Endothelial cell of umbilical vein (primary cell): ENCODE measurements around the gene KANSL1. TPM values are rescaled to one million over a fixed set of nuclear protein-coding genes. Genes with fewer than 3 reads are reported as not detected.

ENCODE experiments used
- BruUV-seq: library from RNA; stranded (reverse); fragments of 400-500 nt; replicated peaks from 2 replicates; lab custom pipeline; 2021; lab: Mats Ljungman, UMichigan
- CTCF ChIA-PET: fragments of 300-600, 350-600 bp; sonication (Branson Sonifier 250); formaldehyde crosslinking; loops from one replicate; lab custom pipeline; 2021; ENCODE audit warnings: antibody characterized with exemption, inconsistent platforms; lab: Charles Lee
- POLR2A ChIA-PET: fragments of 300-600, 350-600 bp; sonication (Branson Sonifier 250); formaldehyde crosslinking; loops from one replicate; lab custom pipeline; 2021; ENCODE audit warnings: antibody characterized with exemption, inconsistent platforms; lab: Charles Lee
- DNase-seq: peaks from one replicate; pipeline ENCODE4 v3.0.0-alpha.2; 2011; ENCODE audit warnings: low read depth, low spot score
- FAIRE-seq: peaks from 2 replicates; lab custom pipeline; 2011; peaks lifted over from hg19 to GRCh38; lab: Jason Lieb, UNC
- H2AFZ ChIP-seq: 2 replicates; pipeline ENCODE4 v1.6.0; 2012; ENCODE audit warnings: low read depth, low read length, control low read depth, inconsistent platforms
- H3K27ac ChIP-seq: 2 replicates; pipeline ENCODE4 v1.5.1; 2011; ENCODE audit warnings: low read depth, mild to moderate bottlenecking, control low read depth, low read length, moderate library complexity; ENCODE audit not compliant: insufficient read depth
- H3K27me3 ChIP-seq, 2 experiments: 2 replicates each; pipeline versions ENCODE4 v1.6.0 to v1.6.1; 2011; ENCODE audit warnings: low read length in 2 of 2, mixed read lengths in 1 of 2; ENCODE audit not compliant: control insufficient read depth in 2 of 2, insufficient read depth in 2 of 2
- H3K36me3 ChIP-seq, 2 experiments: 2 replicates in 1 of 2; 3 replicates in 1 of 2; pipeline ENCODE4 v1.5.1; 2011; ENCODE audit warnings: low read length in 2 of 2, mild to moderate bottlenecking in 1 of 2, moderate library complexity in 1 of 2; ENCODE audit not compliant: control insufficient read depth in 2 of 2, insufficient read depth in 2 of 2; ENCODE audit errors: extremely low read depth in 1 of 2
- H3K4me1 ChIP-seq: 3 replicates; pipeline ENCODE4 v1.5.1; 2011; ENCODE audit warnings: mild to moderate bottlenecking, low read length; ENCODE audit not compliant: control insufficient read depth, insufficient read depth; ENCODE audit errors: extremely low read depth
- H3K4me2 ChIP-seq: 2 replicates; pipeline ENCODE4 v1.6.1; 2011; ENCODE audit warnings: low read length, control low read depth, mixed read lengths; ENCODE audit not compliant: insufficient read depth
- H3K4me3 ChIP-seq, 3 experiments: fragments of 200-600 bp in 1 of 3; sonication (generic), shearing (Covaris generic) in 1 of 3; replicated peaks in 1 of 3; 2 replicates each; pipeline ENCODE4 v1.5.1; 2011 to 2016; ENCODE audit warnings: control low read depth in 3 of 3, low read length in 3 of 3, mild to moderate bottlenecking in 2 of 3, inconsistent platforms in 1 of 3, low read depth in 1 of 3, moderate library complexity in 1 of 3; ENCODE audit not compliant: insufficient read depth in 1 of 3
- H3K79me2 ChIP-seq: 2 replicates; pipeline ENCODE4 v1.6.0; 2012; ENCODE audit warnings: low read length, inconsistent platforms; ENCODE audit not compliant: control insufficient read depth, insufficient read depth
- H3K9ac ChIP-seq: replicated peaks from 2 replicates; pipeline ENCODE3; 2011; ENCODE audit warnings: low read length, control low read depth; ENCODE audit not compliant: insufficient read depth; ENCODE audit errors: extremely low read depth
- H3K9me1 ChIP-seq: replicated peaks from 3 replicates; pipeline ENCODE4 v1.6.0; 2011; ENCODE audit warnings: mild to moderate bottlenecking, low read length; ENCODE audit not compliant: control insufficient read depth, insufficient read depth; ENCODE audit errors: extremely low read depth
- H3K9me3 ChIP-seq: replicated peaks from 2 replicates; pipeline ENCODE4 v1.5.1; 2012; ENCODE audit warnings: low read length, inconsistent platforms; ENCODE audit not compliant: control insufficient read depth, insufficient read depth
- H4K20me1 ChIP-seq: replicated peaks from 2 replicates; pipeline ENCODE3; 2011; ENCODE audit warnings: mild to moderate bottlenecking, low read length; ENCODE audit not compliant: control insufficient read depth, insufficient read depth; ENCODE audit errors: extremely low read depth
- CTCF ChIP-seq, 2 donors: IDR thresholded peaks; 1 replicate in 1 of 2; 2 replicates in 1 of 2; pipeline ENCODE4 v1.5.1; 2011; ENCODE audit warnings: low read length in 2 of 2, mild to moderate bottlenecking in 2 of 2, moderate library complexity in 2 of 2, control low read depth in 1 of 2, inconsistent platforms in 1 of 2, low read depth in 1 of 2; ENCODE audit not compliant: insufficient read depth in 1 of 2; ENCODE audit errors: extremely low read depth in 1 of 2
- EZH2 ChIP-seq: IDR thresholded peaks from 2 replicates; pipeline ENCODE4 v1.6.1; 2012; ENCODE audit warnings: borderline replicate concordance, low read depth, mild to moderate bottlenecking, moderate library complexity, low read length, inconsistent platforms; ENCODE audit not compliant: severe bottlenecking
- FOS ChIP-seq: IDR thresholded peaks from 2 replicates; pipeline ENCODE4 v1.6.1; 2011; ENCODE audit warnings: mild to moderate bottlenecking, low read length, moderate library complexity, borderline replicate concordance; ENCODE audit not compliant: insufficient read depth
- GATA2 ChIP-seq: IDR thresholded peaks from 2 replicates; pipeline ENCODE4 v1.7.0; 2011; ENCODE audit warnings: low read depth, mild to moderate bottlenecking, moderate library complexity, mixed read lengths, low read length; ENCODE audit not compliant: insufficient read length, insufficient read depth
- JUN ChIP-seq: IDR thresholded peaks from 2 replicates; pipeline ENCODE4 v1.6.1; 2011; ENCODE audit warnings: borderline replicate concordance, low read depth; ENCODE audit not compliant: insufficient read length, insufficient read depth
- MAX ChIP-seq: IDR thresholded peaks from 2 replicates; pipeline ENCODE4 v1.6.1; 2011; ENCODE audit not compliant: insufficient read depth, insufficient read length
- MYC ChIP-seq: IDR thresholded peaks from one replicate; pipeline ENCODE4 v1.6.1; 2011; ENCODE audit warnings: mild to moderate bottlenecking, low read depth, low read length
- POLR2AphosphoS5 ChIP-seq: IDR thresholded peaks from 2 replicates; pipeline ENCODE4 v1.6.1; 2012; ENCODE audit warnings: low read depth, mild to moderate bottlenecking, control low read depth, low read length, moderate library complexity; ENCODE audit not compliant: insufficient read depth
- dilution Hi-C: fragments of 300-500 bp; cut with MboI; formaldehyde crosslinking; loops from one replicate; pipeline ENCODE4 v1.15.0; 2019; ENCODE audit warnings: low sequenced_read_pairs; ENCODE audit not compliant: extremely low pct_ligation_motif_present
- intact Hi-C: fragments of 100-400 bp; cut with micrococcal nuclease; formaldehyde crosslinking; loops from one replicate; pipeline ENCODE4 v1.10.0; 2022
- polyA plus RNA-seq, 4 experiments: library from polyadenylated mRNA; depleted of rRNA in 3 of 4; stranded (reverse) in 3 of 4; unstranded in 1 of 4; fragments of >200 nt; gene quantifications; 2 replicates each; pipeline versions ENCODE4 v1.2.1 to v1.2.3, GENCODE V29; 2011 to 2012; ENCODE audit warnings: missing spikeins in 1 of 4
- total RNA-seq: library from RNA; stranded (reverse); gene quantifications from 2 replicates; pipeline ENCODE4 v1.2.3, GENCODE V29; 2021

Gene KANSL1
- total and polyA plus RNA-seq, 2 donors (not counting 3 experiments of a cell fraction or from before 2014, with no cell fraction given): 29.1 to 74.0 TPM

- Histone ChIP-seq H3K4me1 (no peaks in the 10 kb centered on the region), H3K9ac (no peak overlapping the region), H3K27me3 (no peaks in the 10 kb centered on the region), H2AFZ (no peak overlapping the region), H3K9me3 (no peaks in the 10 kb centered on the region), H3K4me3 (no peak overlapping the region), H3K79me2 (peaks cover 77% of the 10 kb centered on the region), H3K36me3 (peaks cover 0 to 15% of the 10 kb centered on the region in 2 experiments), H3K4me2 (no peak overlapping the region), H3K27ac (no peak overlapping the region), H4K20me1 (peaks cover 18% of the 10 kb centered on the region), H3K9me1 (no peaks in the 10 kb centered on the region)
- TF ChIP-seq JUN (no peak), MYC (no peak), CTCF (IDR thresholded peaks at IDR 0.05; ENCODE audit: extremely low read depth in 1 of 2, insufficient read depth in 1 of 2, low read depth in 1 of 2, low read length in 2 of 2) (no peak), FOS (no peak), MAX (no peak), POLR2AphosphoS5 (no peak), GATA2 (no peak), EZH2 (no peak)
- ChIA-PET CTCF (interaction anchor here (0.9 to 2.2 kb wide), 8 partner anchors 9 to 102 kb away, joined by 3 to 9 read pairs (median 3); partner anchors contain the start of gene KANSL1), POLR2A (interaction anchor here (0.5 to 0.9 kb wide), 2 partner anchors 11 to 13 kb away, joined by 4 to 6 read pairs; no protein-coding TSS in a partner anchor)
- intact Hi-C loops (no loop called here), dilution Hi-C loops (no loop called here)
- BruUV-seq: no TSS peak
- no peak for FAIRE-seq
- DNase-seq: no peak
These were observed 102.4 kb downstream of the KANSL1 start for GRCh38 chr17:46090871-46091270.
